ENCODE results near the gene KLF4. TPM values are rescaled to one million over a fixed set of nuclear protein-coding genes. Genes with fewer than 3 reads are reported as not detected.

Gene KLF4
- polyA plus RNA-seq, 1 of the 3 experiments (the other 2 are of a cell fraction): 7.2 TPM

DNA sequence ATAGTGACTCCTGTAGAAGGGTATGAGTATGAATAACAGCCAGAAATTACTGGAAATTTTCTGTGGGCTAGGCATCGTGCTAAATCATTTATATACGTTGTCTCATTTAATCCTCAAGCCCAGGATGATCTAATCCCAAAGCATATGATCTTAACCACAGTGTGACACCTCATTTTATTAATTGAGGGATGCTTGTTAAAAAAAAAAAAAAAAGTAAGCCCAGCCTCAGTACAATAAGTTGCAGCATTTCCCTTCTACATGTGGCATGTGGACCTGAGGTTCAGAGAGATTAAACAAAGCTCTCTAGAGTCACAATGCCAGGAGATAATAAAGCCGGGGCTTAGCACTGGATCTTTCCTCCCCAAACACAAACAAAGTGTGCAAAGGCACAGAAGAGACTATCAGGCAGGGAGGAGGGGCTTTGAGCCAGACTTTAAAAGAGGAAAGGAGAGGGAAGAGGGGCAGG is 49.5 kb downstream of the KLF4 start:
- no peak overlapping the region for H2AFZ ChIP-seq (ENCODE audit: low read depth)

GRCh38 chr9:107438211-107439031 is 51.1 kb downstream of the KLF4 start:
- Histone ChIP-seq H4K20me1 (ENCODE audit: insufficient read depth) (no peaks in the 10 kb centered on the region), H3K4me1 (ENCODE audit: control insufficient read depth in 1 of 2, insufficient read depth in 2 of 2, low read depth in 1 of 2, low read length in 1 of 2) (no peaks in the 10 kb centered on the region), H3F3A (replicated peaks; ENCODE audit: insufficient read depth) (no peaks in the 10 kb centered on the region), H3K4me2 (no peak overlapping the region), H3K79me2 (ENCODE audit: insufficient read depth) (no peaks in the 10 kb centered on the region), H3K27me3 (ENCODE audit: insufficient read depth) (peaks cover 8% of the 10 kb centered on the region; the same call in 1 of the 2 replicates), H3K27ac (ENCODE audit: low read depth in 2 of 2, low read length in 1 of 2) (no peak overlapping the region), H3K36me3 (replicated peaks in 1 of 2; ENCODE audit: control insufficient read depth in 1 of 2, insufficient read depth in 2 of 2, low read length in 1 of 2) (no peaks in the 10 kb centered on the region), H3K9me2 (no peaks in the 10 kb centered on the region), H3K9me3 (no peaks in the 10 kb centered on the region), H2AFZ (ENCODE audit: low read depth) (no peak overlapping the region), H3K9ac (no peak overlapping the region), H3K4me3 (ENCODE audit: low read depth in 2 of 2, low read length in 1 of 2) (no peak overlapping the region)
- no peak for DNase-seq
- TF ChIP-seq TCF12 (IDR thresholded peaks at IDR 0.05) (no peak), MEF2A (IDR thresholded peaks at IDR 0.05; ENCODE audit: borderline replicate concordance, low read depth) (no peak), FOXM1 (IDR thresholded peaks at IDR 0.05; ENCODE audit: low read depth) (no peak), POLR2AphosphoS5 (IDR thresholded peaks at IDR 0.05; ENCODE audit: low read depth, low read length) (no peak), JUND (IDR thresholded peaks at IDR 0.05) (no peak), PBX3 (IDR thresholded peaks at IDR 0.05) (no peak)
- WGBS (ENCODE audit: low lambda C conversion rate): 26% methylated on average over 7 of the region's 7 CpGs
- POLR2A ChIA-PET: no interaction called here
- CTCF ChIA-PET: interaction anchor here (1.1 to 6.7 kb wide), 2 partner anchors 13 to 16 kb away, joined by 3 to 36 read pairs; no protein-coding TSS in a partner anchor

More for the DNA sequence above, 49.5 kb downstream of the KLF4 start:
- Histone ChIP-seq H3K9me3 (no peaks in the 10 kb centered on the region), H3K4me3 (ENCODE audit: low read depth in 2 of 2, low read length in 1 of 2) (no peak overlapping the region), H3F3A (replicated peaks; ENCODE audit: insufficient read depth) (no peaks in the 10 kb centered on the region), H4K20me1 (ENCODE audit: insufficient read depth) (no peaks in the 10 kb centered on the region), H3K27ac (ENCODE audit: low read depth in 2 of 2, low read length in 1 of 2) (no peak overlapping the region), H3K4me1 (ENCODE audit: control insufficient read depth in 1 of 2, insufficient read depth in 2 of 2, low read depth in 1 of 2, low read length in 1 of 2) (no peaks in the 10 kb centered on the region), H3K9me2 (no peaks in the 10 kb centered on the region), H3K36me3 (replicated peaks in 1 of 2; ENCODE audit: control insufficient read depth in 1 of 2, insufficient read depth in 2 of 2, low read length in 1 of 2) (no peaks in the 10 kb centered on the region), H3K79me2 (ENCODE audit: insufficient read depth) (no peaks in the 10 kb centered on the region), H3K27me3 (ENCODE audit: insufficient read depth) (peaks cover 2% of the 10 kb centered on the region; the same call in 1 of the 2 replicates), H3K4me2 (no peak overlapping the region), H3K9ac (no peak overlapping the region)
- 40% methylated on average over 3 of the region's 3 CpGs for WGBS (ENCODE audit: low lambda C conversion rate)
- TF ChIP-seq ZBTB33 (IDR thresholded peaks at IDR 0.05; ENCODE audit: borderline replicate concordance, low read depth) (no peak), POLR2AphosphoS5 (IDR thresholded peaks at IDR 0.05; ENCODE audit: low read depth, low read length) (no peak), CHD2 (IDR thresholded peaks at IDR 0.05; ENCODE audit: low read length, partially characterized antibody) (no peak), JUND (IDR thresholded peaks at IDR 0.05) (no peak), RFX5 (IDR thresholded peaks at IDR 0.05; ENCODE audit: low read length) (no peak), MXI1 (IDR thresholded peaks at IDR 0.05; ENCODE audit: low read depth, low read length) (no peak), PBX3 (IDR thresholded peaks at IDR 0.05) (no peak), SMC3 (IDR thresholded peaks at IDR 0.05; ENCODE audit: low read depth, low read length) (no peak), TEAD4 (IDR thresholded peaks at IDR 0.05; ENCODE audit: borderline replicate concordance, insufficient read depth) (no peak), ELF1 (IDR thresholded peaks at IDR 0.05) (no peak)
- no peak for DNase-seq
- CTCF ChIA-PET: interaction anchor here (1.0 kb wide), 1 partner anchor 15 kb away, joined by 4 read pairs; no protein-coding TSS in a partner anchor
- POLR2A ChIA-PET: no interaction called here
